ENCODE results near the gene ZKSCAN2.

ZKSCAN2 gene

GRCh38 chr16:25257470-25257955 is at the start of gene ZKSCAN2:
Gene ZKSCAN2, minus strand, starts transcription at chr16:25257845. Its CDS starts 718 bp downstream, at chr16:25257127.
- no peaks in the 10 kb centered on the region for H3K9me3 ChIP-seq (ENCODE audit: severe bottlenecking)
- DNase-seq (ENCODE audit: low spot score) (peak; percentile 93), ATAC-seq (ENCODE audit: low read depth) (peak; percentile 88)
- no peak for TF ChIP-seq CTCF (IDR thresholded peaks at IDR 0.05; ENCODE audit: poor library complexity, severe bottlenecking)
- H3K36me3 ChIP-seq (ENCODE audit: low read depth) = peaks cover 24% of the 10 kb centered on the region
- peak within 1 kb of the TSS; percentile 86 for H3K27ac ChIP-seq (ENCODE audit: poor library complexity, severe bottlenecking)
- H3K27me3 ChIP-seq (ENCODE audit: insufficient read depth, poor library complexity, severe bottlenecking) = no peaks in the 10 kb centered on the region
- peaks cover 6% of the 10 kb centered on the region for H3K4me1 ChIP-seq (ENCODE audit: insufficient read depth, poor library complexity, severe bottlenecking)
- peak within 1 kb of the TSS; percentile 88 for H3K4me3 ChIP-seq (ENCODE audit: severe bottlenecking)

- Histone ChIP-seq H3K4me1 (ENCODE audit: insufficient read depth, poor library complexity, severe bottlenecking) (no peaks in the 10 kb centered on the region), H3K4me3 (ENCODE audit: severe bottlenecking) (no peak overlapping the region), H3K36me3 (ENCODE audit: low read depth) (no peaks in the 10 kb centered on the region), H3K27ac (ENCODE audit: poor library complexity, severe bottlenecking) (no peak overlapping the region), H3K27me3 (ENCODE audit: insufficient read depth, poor library complexity, severe bottlenecking) (no peaks in the 10 kb centered on the region), H3K9me3 (ENCODE audit: severe bottlenecking) (no peaks in the 10 kb centered on the region)
- DNase-seq (ENCODE audit: low spot score) = no peak
- ATAC-seq (ENCODE audit: low read depth) = no peak
- TF ChIP-seq CTCF (IDR thresholded peaks at IDR 0.05; ENCODE audit: poor library complexity, severe bottlenecking) = no peak
Measured at GRCh38 chr16:25299792-25300590, 42.3 kb upstream of the ZKSCAN2 start.

- H3K4me3 ChIP-seq (ENCODE audit: severe bottlenecking) = no peak overlapping the region
- H3K27me3 ChIP-seq (ENCODE audit: insufficient read depth, poor library complexity, severe bottlenecking) = no peaks in the 10 kb centered on the region
- H3K9me3 ChIP-seq (ENCODE audit: severe bottlenecking) = no peaks in the 10 kb centered on the region
- H3K36me3 ChIP-seq (ENCODE audit: low read depth) = no peaks in the 10 kb centered on the region
- TF ChIP-seq CTCF (IDR thresholded peaks at IDR 0.05; ENCODE audit: poor library complexity, severe bottlenecking) = no peak
- no peaks in the 10 kb centered on the region for H3K4me1 ChIP-seq (ENCODE audit: insufficient read depth, poor library complexity, severe bottlenecking)
- H3K27ac ChIP-seq (ENCODE audit: poor library complexity, severe bottlenecking) = no peak overlapping the region
- DNase-seq (ENCODE audit: low spot score) (no peak), ATAC-seq (ENCODE audit: low read depth) (no peak)
Measured at GRCh38 chr16:25298165-25298872, 40.7 kb upstream of the ZKSCAN2 start.

- no peaks in the 10 kb centered on the region for H3K27me3 ChIP-seq (ENCODE audit: insufficient read depth, poor library complexity, severe bottlenecking)
- no peaks in the 10 kb centered on the region for H3K36me3 ChIP-seq (ENCODE audit: low read depth)
- no peak for ATAC-seq (ENCODE audit: low read depth)
Measured at GRCh38 chr16:25297151-25297787, 39.6 kb upstream of the ZKSCAN2 start.

More at GRCh38 chr16:25297151-25297787, 39.6 kb upstream of the ZKSCAN2 start:
- Histone ChIP-seq H3K9me3 (ENCODE audit: severe bottlenecking) (no peaks in the 10 kb centered on the region), H3K27ac (ENCODE audit: poor library complexity, severe bottlenecking) (no peak overlapping the region), H3K4me1 (ENCODE audit: insufficient read depth, poor library complexity, severe bottlenecking) (no peaks in the 10 kb centered on the region), H3K4me3 (ENCODE audit: severe bottlenecking) (no peak overlapping the region)
- no peak for DNase-seq (ENCODE audit: low spot score)
- TF ChIP-seq CTCF (IDR thresholded peaks at IDR 0.05; ENCODE audit: poor library complexity, severe bottlenecking) = no peak

Data from RWPE2 (cell line).